SK-MEL-5 (cell line): ENCODE data around the gene C19orf44. TPM values are rescaled to one million over a fixed set of nuclear protein-coding genes. Genes with fewer than 3 reads are reported as not detected.
"Not testable (repeated sequence)": the region's sequence is repeated elsewhere in the genome, so short reads cannot be mapped to it uniquely, and the experiment has no call there.

ENCODE experiments used
- DNase-seq: peaks from one replicate; pipeline ENCODE4 v3.0.0-alpha.2; 2016; ENCODE audit warnings: low read depth, low spot score
- in situ Hi-C: cut with HindIII; loops from 2 replicates; pipeline ENCODE4 v1.10.0; 2016; ENCODE audit warnings: low sequenced_read_pairs, high pct_unique_total_duplicates, low pct_unique_long_range_greater_than_20kb
- small RNA-seq, 2 experiments: library from RNA; depleted of rRNA; stranded (forward); fragments of <200 nt; gene quantifications; one replicate each; pipeline ENCODE3, GENCODE V24; 2014
- total RNA-seq: library from RNA; depleted of rRNA; stranded (reverse); fragments of >200 nt; shearing (Covaris generic); gene quantifications from 2 replicates; pipeline ENCODE4 v1.2.3, GENCODE V29; 2014; rRNA removed

The C19orf44 gene
- total RNA-seq, 1 experiment from 2014 or later, result 2.6 TPM

GRCh38 chr19:16544473-16545231 lies 48.5 kb downstream of the C19orf44 start:
- no peak for DNase-seq
- in situ Hi-C loops, result no loop called here

- in situ Hi-C loops, result no loop called here
These were observed 52.8 kb downstream of the C19orf44 start for GRCh38 chr19:16548956-16549355.

GRCh38 chr19:16551902-16552301 lies 55.7 kb downstream of the C19orf44 start:
- in situ Hi-C loops, DNase-seq: not testable (repeated sequence)

More at GRCh38 chr19:16548956-16549355, 52.8 kb downstream of the C19orf44 start:
- no peak for DNase-seq

GRCh38 chr19:16554776-16555175 lies 58.6 kb downstream of the C19orf44 start:
- in situ Hi-C loops, result no loop called here
- DNase-seq, result no peak

GRCh38 chr19:16559780-16560276 lies 63.6 kb downstream of the C19orf44 start:
- in situ Hi-C loops, result no loop called here

GRCh38 chr19:16561382-16561781 lies 65.2 kb downstream of the C19orf44 start:
- in situ Hi-C loops, result no loop called here
- DNase-seq, result no peak

More at GRCh38 chr19:16559780-16560276, 63.6 kb downstream of the C19orf44 start:
- no peak for DNase-seq

- DNase-seq, result no peak
- in situ Hi-C loops, result no loop called here
These were observed 66.4 kb downstream of the C19orf44 start for GRCh38 chr19:16562608-16563025.

GRCh38 chr19:16564842-16565241 lies 68.6 kb downstream of the C19orf44 start:
- in situ Hi-C loops, result no loop called here
- DNase-seq, result no peak

- DNase-seq, result no peak
These were observed 70.0 kb downstream of the C19orf44 start for GRCh38 chr19:16566161-16566560.

GRCh38 chr19:16566702-16567101 lies 70.5 kb downstream of the C19orf44 start:
- in situ Hi-C loops, result no loop called here
- no peak for DNase-seq

More at GRCh38 chr19:16566161-16566560, 70.0 kb downstream of the C19orf44 start:
- in situ Hi-C loops, result no loop called here

GRCh38 chr19:16569609-16570320 lies 73.6 kb downstream of the C19orf44 start:
- no peak for DNase-seq
- in situ Hi-C loops, result no loop called here

Small RNAs within 50 kb of the gene (small RNA-seq; reads per million reads assigned to genes)
- gene RN7SL146P, result 0 reads per million in 2 experiments

Other genes starting within 250 kb of the C19orf44 start
- gene KLF2, start 171.6 kb upstream of the C19orf44 start, total RNA-seq, result 1.5 and 2.5 TPM in 2 replicates
- 4.7 and 4.8 TPM in 2 replicates for gene EPS15L1, start 24.4 kb upstream of the C19orf44 start, total RNA-seq
- gene CALR3, start 227 bp upstream of the C19orf44 start, total RNA-seq, result 0.29 and 0.53 TPM in 2 replicates
- gene CHERP, start 46.0 kb downstream of the C19orf44 start, total RNA-seq, result 2.0 and 2.4 TPM in 2 replicates
- 19.8 and 26.9 TPM in 2 replicates for gene SLC35E1, start 76.0 kb downstream of the C19orf44 start, total RNA-seq
- 4.8 and 5.5 TPM in 2 replicates for gene MED26, start 131.8 kb downstream of the C19orf44 start, total RNA-seq
- gene SMIM7, start 163.8 kb downstream of the C19orf44 start, total RNA-seq, result 80.3 and 90.8 TPM in 2 replicates
- gene TMEM38A, start 164.7 kb downstream of the C19orf44 start, total RNA-seq, result 0.24 and 0.27 TPM in 2 replicates
- gene NWD1, start 223.5 kb downstream of the C19orf44 start, total RNA-seq, result 0.16 and 0.21 TPM in 2 replicates